ENCODE results near the gene PDE2A. TPM values are rescaled to one million over a fixed set of nuclear protein-coding genes. Genes with fewer than 3 reads are reported as not detected.
"Not testable (repeated sequence)": the region's sequence is repeated elsewhere in the genome, so short reads cannot be mapped to it uniquely, and the experiment has no call there.

The PDE2A gene
- total RNA-seq, 1 experiment from 2014 or later = 9.6 TPM

GRCh38 chr11:72574548-72575460 lies 99.4 kb downstream of the PDE2A start:
- ChIA-PET CTCF (interaction anchor here (1.1 to 2.0 kb wide), 2 partner anchors 103 to 120 kb away, joined by 3 to 31 read pairs; no protein-coding TSS in a partner anchor), POLR2A (ENCODE audit: unreplicated experiment) (no interaction called here)
- H3F3A ChIP-seq (ENCODE audit: insufficient read depth, low read depth) = peaks cover 18% of the 10 kb centered on the region
- H3K4me2 ChIP-seq = no peak overlapping the region
- peaks cover 38% of the 10 kb centered on the region for H3K4me1 ChIP-seq (replicated peaks; ENCODE audit: insufficient read depth)
- H3K27ac ChIP-seq = no peak overlapping the region
- H4K20me1 ChIP-seq (ENCODE audit: insufficient read depth) = no peaks in the 10 kb centered on the region
- no peaks in the 10 kb centered on the region for H3K27me3 ChIP-seq (ENCODE audit: insufficient read depth, low read depth)
- TF ChIP-seq CTCF (conservative IDR thresholded peaks at IDR 0.05) = no peak
- H2AFZ ChIP-seq = no peak overlapping the region
- BruUV-seq (replicated peaks) = no TSS peak
- no peaks in the 10 kb centered on the region for H3K9me2 ChIP-seq (ENCODE audit: insufficient read depth)
- intact Hi-C loops (cut with micrococcal nuclease; ENCODE audit: unreplicated experiment) = loop anchor here (5.0 kb wide), 1 partner anchor 548 kb away; no protein-coding TSS in a partner anchor
- no peak for DNase-seq
- no peaks in the 10 kb centered on the region for H3K9me3 ChIP-seq (ENCODE audit: insufficient read depth, low read depth)
- no peaks in the 10 kb centered on the region for H3K36me3 ChIP-seq (ENCODE audit: low read depth)
- no peak overlapping the region for H3K4me3 ChIP-seq
- no peaks in the 10 kb centered on the region for H3K79me2 ChIP-seq (ENCODE audit: low read depth)

DNA sequence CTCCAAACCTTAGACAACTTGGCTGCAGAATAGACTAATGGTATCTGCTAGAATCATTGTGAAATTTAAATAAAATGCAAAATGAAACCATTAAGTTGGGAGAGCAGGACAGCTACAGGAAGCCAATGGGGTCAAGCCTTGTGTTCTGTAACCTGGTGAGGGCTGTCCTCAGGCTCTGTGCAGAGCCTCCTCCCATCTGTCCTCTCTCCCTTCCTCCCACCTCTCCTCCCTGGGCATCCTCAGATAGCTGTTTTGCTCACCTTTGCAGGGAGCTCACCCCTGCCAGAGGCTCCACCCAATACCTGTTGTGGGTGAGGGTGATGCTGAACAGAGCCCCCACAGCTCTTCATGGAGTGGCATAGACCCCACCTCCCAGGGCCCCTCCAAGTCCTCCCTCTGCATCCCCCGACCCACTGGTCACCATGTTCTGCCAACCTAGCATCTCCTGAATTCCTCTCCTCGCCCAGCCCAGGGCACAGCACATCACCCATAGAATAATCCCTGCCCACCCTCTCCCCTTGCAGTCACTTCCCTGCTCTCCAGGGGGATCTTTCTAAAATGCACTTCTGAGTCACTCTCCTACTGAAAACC lies 100.3 kb downstream of the PDE2A start:
- intact Hi-C loops (cut with micrococcal nuclease; ENCODE audit: unreplicated experiment) = loop anchor here (1.0 to 5.0 kb wide), 3 partner anchors 92 to 547 kb away; no protein-coding TSS in a partner anchor
- no peaks in the 10 kb centered on the region for H3K27me3 ChIP-seq (ENCODE audit: insufficient read depth, low read depth)
- H3K9me2 ChIP-seq (ENCODE audit: insufficient read depth) = no peaks in the 10 kb centered on the region
- no peaks in the 10 kb centered on the region for H3K9me3 ChIP-seq (ENCODE audit: insufficient read depth, low read depth)
- peak overlapping the region; percentile 20; the same call in 1 of the 2 replicates for H3K4me2 ChIP-seq
- H3K36me3 ChIP-seq (ENCODE audit: low read depth) = no peaks in the 10 kb centered on the region
- ChIA-PET CTCF (interaction anchor here (0.6 to 2.0 kb wide), 7 partner anchors 8 to 119 kb away, joined by 3 to 31 read pairs (median 3); no protein-coding TSS in a partner anchor), POLR2A (ENCODE audit: unreplicated experiment) (no interaction called here)
- H4K20me1 ChIP-seq (ENCODE audit: insufficient read depth) = no peaks in the 10 kb centered on the region
- no peak overlapping the region for H3K27ac ChIP-seq
- H3F3A ChIP-seq (ENCODE audit: insufficient read depth, low read depth) = peaks cover 26% of the 10 kb centered on the region
- no peak overlapping the region for H2AFZ ChIP-seq
- DNase-seq = no peak
- TF ChIP-seq EZH2 (IDR thresholded peaks at IDR 0.05; ENCODE audit: low read depth) (no peak), CTCF (conservative IDR thresholded peaks at IDR 0.05) (no peak)
- peaks cover 47% of the 10 kb centered on the region for H3K4me1 ChIP-seq (replicated peaks; ENCODE audit: insufficient read depth)
- BruUV-seq (replicated peaks) = no TSS peak
- H3K4me3 ChIP-seq = no peak overlapping the region
- H3K79me2 ChIP-seq (ENCODE audit: low read depth) = no peaks in the 10 kb centered on the region

GRCh38 chr11:72573072-72573854 lies 101.0 kb downstream of the PDE2A start:
- H4K20me1 ChIP-seq (ENCODE audit: insufficient read depth) = no peaks in the 10 kb centered on the region
- no peaks in the 10 kb centered on the region for H3K9me2 ChIP-seq (ENCODE audit: insufficient read depth)
- no peak overlapping the region for H3K4me3 ChIP-seq
- intact Hi-C loops (cut with micrococcal nuclease; ENCODE audit: unreplicated experiment) = loop anchor here (1.0 to 5.0 kb wide), 3 partner anchors 91 to 546 kb away; no protein-coding TSS in a partner anchor
- CTCF ChIA-PET = interaction anchor here (0.6 to 2.0 kb wide), 8 partner anchors 8 to 500 kb away, joined by 3 to 31 read pairs (median 3); no protein-coding TSS in a partner anchor
- no TSS peak for BruUV-seq (replicated peaks)
- POLR2A ChIA-PET (ENCODE audit: unreplicated experiment) = no interaction called here
- peak in 1 of 2 experiments; percentile 54 for DNase-seq
- H3K4me2 ChIP-seq = peak overlapping the region; percentile 20; the same call in 1 of the 2 replicates
- H3K79me2 ChIP-seq (ENCODE audit: low read depth) = no peaks in the 10 kb centered on the region
- no peak overlapping the region for H3K27ac ChIP-seq
- H3K36me3 ChIP-seq (ENCODE audit: low read depth) = no peaks in the 10 kb centered on the region
- no peaks in the 10 kb centered on the region for H3K9me3 ChIP-seq (ENCODE audit: insufficient read depth, low read depth)
- TF ChIP-seq CTCF (conservative IDR thresholded peaks at IDR 0.05) = peak; percentile 85
- no peak for TF ChIP-seq EZH2 (IDR thresholded peaks at IDR 0.05; ENCODE audit: low read depth)
- no peak overlapping the region for H2AFZ ChIP-seq
- H3K4me1 ChIP-seq (replicated peaks; ENCODE audit: insufficient read depth) = peaks cover 50% of the 10 kb centered on the region
- no peaks in the 10 kb centered on the region for H3K27me3 ChIP-seq (ENCODE audit: insufficient read depth, low read depth)
- H3F3A ChIP-seq (ENCODE audit: insufficient read depth, low read depth) = peaks cover 31% of the 10 kb centered on the region

DNA sequence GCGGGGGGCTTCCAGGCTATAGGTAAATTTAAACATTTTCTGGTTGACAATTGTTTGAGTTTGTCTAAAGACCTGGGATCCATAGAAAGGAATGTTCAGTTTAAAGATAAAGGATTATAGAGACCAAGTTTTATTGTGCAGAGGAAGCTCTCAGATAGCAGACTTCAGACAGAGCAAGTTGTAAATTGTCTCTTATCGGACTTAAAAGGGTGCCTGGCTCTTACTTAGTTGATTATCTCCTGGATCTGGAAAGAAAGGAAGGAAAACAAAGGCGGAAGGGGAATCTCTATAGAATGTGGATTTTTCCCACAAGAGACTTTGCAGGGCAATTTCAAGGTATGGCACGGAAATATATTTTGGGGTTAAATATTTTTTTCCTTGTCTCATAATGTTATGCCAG lies 101.7 kb downstream of the PDE2A start:
- POLR2A ChIA-PET (ENCODE audit: unreplicated experiment); H3K79me2 ChIP-seq (ENCODE audit: low read depth); H3K36me3 ChIP-seq (ENCODE audit: low read depth); H2AFZ ChIP-seq; BruUV-seq (replicated peaks); H3K9me2 ChIP-seq (ENCODE audit: insufficient read depth); H4K20me1 ChIP-seq (ENCODE audit: insufficient read depth); H3K9me3 ChIP-seq (ENCODE audit: insufficient read depth, low read depth); DNase-seq; H3K27me3 ChIP-seq (ENCODE audit: insufficient read depth, low read depth); H3K4me3 ChIP-seq; CTCF ChIA-PET; H3K27ac ChIP-seq; H3K4me2 ChIP-seq: not testable (repeated sequence)
- H3K4me1 ChIP-seq (replicated peaks; ENCODE audit: insufficient read depth) = peaks cover 50% of the 10 kb centered on the region
- intact Hi-C loops (cut with micrococcal nuclease; ENCODE audit: unreplicated experiment) = loop anchor here (5.0 kb wide), 1 partner anchor 545 kb away; no protein-coding TSS in a partner anchor
- H3F3A ChIP-seq (ENCODE audit: insufficient read depth, low read depth) = peaks cover 34% of the 10 kb centered on the region

Data from PC-9 (cell line).